PC-9 (cell line): Measurements from ENCODE around the gene PLCH2. TPM values are rescaled to one million over a fixed set of nuclear protein-coding genes. Genes with fewer than 3 reads are reported as not detected.

Source experiments
- BruUV-seq: library from RNA; stranded (reverse); fragments of 400-500 nt; replicated peaks from 2 replicates; lab custom pipeline; 2021; lab: Mats Ljungman, UMichigan
- CTCF ChIA-PET: fragments of 300-600 bp; sonication (Branson Sonifier 250); formaldehyde crosslinking; loops from one replicate; lab custom pipeline; 2022; ENCODE audit warnings: antibody characterized with exemption; lab: Charles Lee
- POLR2A ChIA-PET: fragments of 300-600 bp; sonication (Branson Sonifier 250); formaldehyde crosslinking; loops from one replicate; lab custom pipeline; 2022; ENCODE audit warnings: antibody characterized with exemption; ENCODE audit not compliant: unreplicated experiment; lab: Charles Lee
- DNase-seq, 2 experiments: peaks; one replicate each; pipeline versions ENCODE4 v3.0.0 to v3.0.0-alpha.2; 2015 to 2022; ENCODE audit warnings: mixed read lengths in 1 of 2
- H2AFZ ChIP-seq: fragments of 200-600 bp; sonication (generic); 2 replicates; pipeline ENCODE4 v1.8.1; 2017; ENCODE audit warnings: antibody characterized with exemption
- H3F3A ChIP-seq: fragments of 200-600 bp; sonication (generic); 2 replicates; pipeline ENCODE4 v1.8.1; 2017; ENCODE audit warnings: antibody characterized with exemption, mild to moderate bottlenecking, low read depth; ENCODE audit not compliant: insufficient read depth
- H3K27ac ChIP-seq: fragments of 200-600 bp; sonication (generic); 2 replicates; pipeline ENCODE4 v1.6.1; 2016; ENCODE audit warnings: mixed run types
- H3K27me3 ChIP-seq: fragments of 200-600 bp; sonication (generic); 2 replicates; pipeline ENCODE4 v1.6.1; 2016; ENCODE audit warnings: low read depth, mixed run types; ENCODE audit not compliant: insufficient read depth
- H3K36me3 ChIP-seq: fragments of 200-600 bp; sonication (generic); 2 replicates; pipeline ENCODE4 v1.6.1; 2016; ENCODE audit warnings: low read depth, mixed run types
- H3K4me1 ChIP-seq: fragments of 200-600 bp; sonication (generic); replicated peaks from 2 replicates; pipeline ENCODE4 v1.6.1; 2016; ENCODE audit warnings: mixed run types; ENCODE audit not compliant: insufficient read depth
- H3K4me2 ChIP-seq: fragments of 200-600 bp; sonication (generic); 2 replicates; pipeline ENCODE4 v1.6.1; 2017; ENCODE audit warnings: mixed run types
- H3K4me3 ChIP-seq: fragments of 200-600 bp; sonication (generic); 2 replicates; pipeline ENCODE4 v1.6.1; 2016; ENCODE audit warnings: mixed run types
- H3K79me2 ChIP-seq: fragments of 200-600 bp; sonication (generic); 2 replicates; pipeline ENCODE4 v1.6.1; 2017; ENCODE audit warnings: low read depth, mixed run types
- H3K9me2 ChIP-seq: fragments of 200-600 bp; sonication (generic); 2 replicates; pipeline ENCODE4 v1.8.1; 2017; ENCODE audit warnings: mild to moderate bottlenecking; ENCODE audit not compliant: insufficient read depth
- H3K9me3 ChIP-seq: fragments of 200-600 bp; sonication (generic); 2 replicates; pipeline ENCODE4 v1.8.1; 2016; ENCODE audit warnings: low read depth; ENCODE audit not compliant: insufficient read depth
- H4K20me1 ChIP-seq: fragments of 200-600 bp; sonication (generic); 2 replicates; pipeline ENCODE4 v1.8.1; 2017; ENCODE audit not compliant: insufficient read depth
- CTCF ChIP-seq: fragments of 200-600 bp; sonication (generic); conservative IDR thresholded peaks from 2 replicates; pipeline ENCODE4 v1.6.1; 2017; ENCODE audit warnings: mixed run types, antibody characterized with exemption, mild to moderate bottlenecking, moderate library complexity
- EZH2 ChIP-seq: fragments of 200-600 bp; sonication (generic); IDR thresholded peaks from 2 replicates; pipeline ENCODE4 v1.8.0; 2017; ENCODE audit warnings: antibody characterized with exemption, low read depth
- intact Hi-C: fragments of 100-400 bp; cut with micrococcal nuclease; formaldehyde crosslinking; loops from one replicate; pipeline ENCODE4 v1.10.0; 2022; ENCODE audit not compliant: unreplicated experiment
- total RNA-seq: library from RNA; stranded (reverse); gene quantifications from 2 replicates; pipeline ENCODE4 v1.2.3, GENCODE V29; 2021

PLCH2 gene
- total RNA-seq, 1 experiment from 2014 or later, result 0.98 TPM

DNA sequence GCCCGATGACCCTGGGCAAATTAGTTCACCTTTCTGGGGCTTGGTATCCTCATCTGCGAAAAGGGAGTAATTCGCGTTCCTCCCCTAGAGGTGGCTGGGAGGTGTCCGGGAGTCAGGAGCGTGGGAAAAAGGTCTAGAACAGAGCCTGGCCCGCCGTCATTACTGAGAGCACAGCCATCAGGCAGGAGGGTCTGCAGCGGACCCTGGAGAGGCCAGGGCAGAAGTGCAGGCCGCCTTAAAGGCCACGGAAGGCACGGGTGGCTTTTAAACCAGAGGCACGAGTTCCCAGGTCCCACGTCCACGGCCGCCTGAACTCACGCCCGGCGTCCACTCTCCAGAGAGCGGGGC is 49.5 kb downstream of the PLCH2 start:
- Histone ChIP-seq H3K9me2 (no peaks in the 10 kb centered on the region), H3K27me3 (peaks cover 14% of the 10 kb centered on the region), H3K4me1 (peaks cover 18% of the 10 kb centered on the region), H3K9me3 (no peaks in the 10 kb centered on the region), H3K79me2 (peaks cover 38% of the 10 kb centered on the region), H3F3A (peaks cover 6% of the 10 kb centered on the region; the same call in 1 of the 2 replicates), H3K36me3 (no peaks in the 10 kb centered on the region), H4K20me1 (peaks cover 31% of the 10 kb centered on the region), H3K4me3 (peak overlapping the region; percentile 96), H3K27ac (no peak overlapping the region), H3K4me2 (peak overlapping the region; percentile 77), H2AFZ (peak overlapping the region; percentile 74; the same call in 1 of the 2 replicates)
- DNase-seq, result no peak
- intact Hi-C loops, result loop anchor here (5.0 kb wide), 1 partner anchor 113 kb away; the partner anchor contains the start of gene PEX10
- CTCF ChIA-PET, result no interaction called here
- no TSS peak for BruUV-seq
- TF ChIP-seq EZH2, result no peak
- no peak; the same call in 1 of the 2 replicates for TF ChIP-seq CTCF
- POLR2A ChIA-PET, result interaction anchor here (0.5 kb wide), 1 partner anchor 134 kb away, joined by 3 read pairs; the partner anchor contains the start of genes MORN1 and RER1

DNA sequence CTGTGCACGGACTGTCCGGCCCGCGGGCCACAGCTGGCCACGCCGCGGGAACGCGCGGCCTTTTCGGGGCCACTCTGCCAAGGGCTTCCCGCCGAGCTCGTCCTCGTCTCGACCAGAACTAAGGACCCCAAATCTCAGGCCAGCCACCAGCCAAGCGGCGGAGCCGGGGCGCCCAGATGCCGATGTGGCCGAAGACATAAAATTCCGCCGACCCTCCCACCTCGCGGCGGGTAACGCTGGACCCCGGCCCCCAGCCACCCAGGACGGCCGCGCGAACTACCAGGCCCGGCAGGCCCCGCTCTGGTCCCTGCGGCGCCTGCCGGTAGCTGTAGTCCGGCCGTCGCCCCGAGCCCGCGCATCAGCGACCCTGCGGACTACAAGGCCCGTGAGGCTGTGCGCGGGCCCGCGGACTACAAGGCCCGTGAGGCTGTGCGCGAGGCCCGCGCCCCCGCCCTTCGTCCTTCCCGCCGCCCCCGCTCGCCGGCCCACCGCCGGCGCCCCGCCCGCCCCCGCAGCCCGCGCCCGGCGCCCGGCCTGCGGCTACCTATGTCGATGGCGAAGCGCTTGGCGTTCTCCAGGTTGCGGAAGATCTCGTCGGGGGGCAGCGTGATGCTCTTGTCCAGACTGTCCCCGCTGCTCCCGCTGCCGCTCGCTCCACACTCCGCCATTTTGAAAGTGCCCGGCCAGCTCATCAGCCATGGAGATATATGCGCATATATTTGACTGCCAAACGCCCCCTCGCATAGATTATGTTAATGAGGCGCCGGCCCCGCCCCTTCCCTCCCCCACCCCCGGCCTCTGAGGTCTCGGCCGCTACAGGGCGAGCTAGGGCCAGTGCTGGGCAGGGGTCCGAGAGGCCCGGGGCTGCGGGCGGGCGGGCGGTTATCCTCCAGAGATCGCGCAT is 50.1 kb downstream of the PLCH2 start, which contains the start of gene PANK4:
Gene PANK4, minus strand, starts transcription at position 677 of the 904 bp plus-strand sequence. Its CDS starts 9 bp downstream, at position 668.
- peak; percentile 80 to 85 for DNase-seq
- intact Hi-C loops, result loop anchor here (1.0 to 5.0 kb wide), 3 partner anchors 22 to 114 kb away; partner anchors contain the start of genes PEX10 and PRXL2B
- H3K4me2 ChIP-seq, result peak within 1 kb of the TSS; percentile 94
- H3K4me1 ChIP-seq, result peaks cover 18% of the 10 kb centered on the region
- H3K4me3 ChIP-seq, result peak within 1 kb of the TSS; percentile 96
- no peaks in the 10 kb centered on the region for H3K36me3 ChIP-seq
- BruUV-seq, result no TSS peak
- no peak for TF ChIP-seq EZH2
- TF ChIP-seq CTCF, result no peak; the same call in 1 of the 2 replicates
- H4K20me1 ChIP-seq, result peaks cover 31% of the 10 kb centered on the region
- no peak within 1 kb of the TSS for H3K27ac ChIP-seq
- no peaks in the 10 kb centered on the region for H3K9me2 ChIP-seq
- peaks cover 6% of the 10 kb centered on the region; the same call in 1 of the 2 replicates for H3F3A ChIP-seq
- H2AFZ ChIP-seq, result peak within 1 kb of the TSS; percentile 74; the same call in 1 of the 2 replicates
- H3K79me2 ChIP-seq, result peaks cover 38% of the 10 kb centered on the region
- POLR2A ChIA-PET, result interaction anchor here (0.6 to 1.2 kb wide), 8 partner anchors 20 to 391 kb away, joined by 3 to 6 read pairs (median 5); no protein-coding TSS in a partner anchor
- no peaks in the 10 kb centered on the region for H3K9me3 ChIP-seq
- peaks cover 20% of the 10 kb centered on the region for H3K27me3 ChIP-seq
- CTCF ChIA-PET, result no interaction called here

- intact Hi-C loops, result loop anchor here (1.0 to 5.0 kb wide), 4 partner anchors 8 to 115 kb away; partner anchors contain the start of genes PEX10 and PRXL2B
- TF ChIP-seq EZH2 (no peak), CTCF (no peak)
- Histone ChIP-seq H3K36me3 (no peaks in the 10 kb centered on the region), H3K9me3 (no peaks in the 10 kb centered on the region), H3K4me1 (peaks cover 18% of the 10 kb centered on the region), H3F3A (peaks cover 6% of the 10 kb centered on the region; the same call in 1 of the 2 replicates), H3K27me3 (peaks cover 21% of the 10 kb centered on the region), H3K4me2 (peak overlapping the region; percentile 94), H3K27ac (no peak overlapping the region), H3K79me2 (peaks cover 38% of the 10 kb centered on the region), H2AFZ (peak overlapping the region; percentile 40; the same call in 1 of the 2 replicates), H3K9me2 (no peaks in the 10 kb centered on the region), H4K20me1 (peaks cover 26% of the 10 kb centered on the region), H3K4me3 (peak overlapping the region; percentile 96)
- ChIA-PET CTCF (no interaction called here), POLR2A (interaction anchor here (0.6 to 1.2 kb wide), 3 partner anchors 19 to 392 kb away, joined by 3 to 6 read pairs (median 5); no protein-coding TSS in a partner anchor)
- DNase-seq, result peak; percentile 46 to 61
- no TSS peak for BruUV-seq
These were observed 50.9 kb downstream of the PLCH2 start for GRCh38 chr1:2526824-2527555.
